Mesendoderm (in vitro differentiated cells): Measurements from ENCODE around the gene C21orf91. TPM values are rescaled to one million over a fixed set of nuclear protein-coding genes. Genes with fewer than 3 reads are reported as not detected.

Experiments used
- DNase-seq: peaks from one replicate; pipeline ENCODE4 v3.0.0; 2013
- H2AK5ac ChIP-seq: 2 replicates; pipeline ENCODE4 v1.6.1; 2013; ENCODE audit warnings: low read length, inconsistent platforms
- H2BK120ac ChIP-seq: 2 replicates; pipeline ENCODE4 v1.6.1; 2013; ENCODE audit warnings: low read depth, mild to moderate bottlenecking, low read length, moderate library complexity, mixed read lengths
- H2BK15ac ChIP-seq: replicated peaks from 2 replicates; pipeline ENCODE4 v1.6.1; 2013; ENCODE audit warnings: low read depth, mild to moderate bottlenecking, moderate library complexity
- H2BK5ac ChIP-seq: 2 replicates; pipeline ENCODE4 v1.6.1; 2013; ENCODE audit warnings: low read length, inconsistent platforms
- H3K18ac ChIP-seq: 2 replicates; pipeline ENCODE4 v1.6.1; 2013; ENCODE audit warnings: mild to moderate bottlenecking, low read length, mixed read lengths
- H3K23ac ChIP-seq: one replicate; pipeline ENCODE4 v1.6.1; 2013; ENCODE audit warnings: low read length
- H3K27ac ChIP-seq: 2 replicates; pipeline ENCODE4 v1.5.1; 2013; ENCODE audit warnings: low read depth, mild to moderate bottlenecking, inconsistent platforms, low read length, moderate library complexity
- H3K27me3 ChIP-seq: 2 replicates; pipeline ENCODE4 v1.6.1; 2013; ENCODE audit warnings: low read length, control low read depth, mild to moderate bottlenecking, inconsistent platforms; ENCODE audit not compliant: insufficient read depth, poor library complexity
- H3K36me3 ChIP-seq: 2 replicates; pipeline ENCODE4 v1.6.1; 2013; ENCODE audit warnings: low read length, inconsistent platforms; ENCODE audit not compliant: control insufficient read depth, insufficient read depth
- H3K4ac ChIP-seq: one replicate; pipeline ENCODE4 v1.6.1; 2013; ENCODE audit warnings: low read depth, mild to moderate bottlenecking, low read length, moderate library complexity
- H3K4me1 ChIP-seq: 2 replicates; pipeline ENCODE4 v1.6.1; 2013; ENCODE audit warnings: low read depth, low read length, inconsistent platforms; ENCODE audit not compliant: control insufficient read depth
- H3K4me2 ChIP-seq: 2 replicates; pipeline ENCODE4 v1.6.1; 2013; ENCODE audit warnings: low read length
- H3K4me3 ChIP-seq: 2 replicates; pipeline ENCODE4 v1.5.1; 2013; ENCODE audit warnings: mild to moderate bottlenecking, low read length
- H3K56ac ChIP-seq: one replicate; pipeline ENCODE4 v1.6.1; 2013; ENCODE audit warnings: low read length
- H3K79me1 ChIP-seq: 2 replicates; pipeline ENCODE4 v1.6.1; 2013; ENCODE audit warnings: low read length, inconsistent platforms
- H3K79me2 ChIP-seq: 2 replicates; pipeline ENCODE4 v1.6.1; 2013; ENCODE audit warnings: mild to moderate bottlenecking, low read length; ENCODE audit not compliant: control insufficient read depth, insufficient read depth
- H3K9ac ChIP-seq: 2 replicates; pipeline ENCODE4 v1.6.1; 2013; ENCODE audit warnings: low read length, inconsistent platforms
- H4K5ac ChIP-seq: one replicate; pipeline ENCODE4 v1.6.1; 2013; ENCODE audit warnings: low read length
- H4K8ac ChIP-seq: one replicate; pipeline ENCODE4 v1.6.1; 2013; ENCODE audit warnings: low read depth, mild to moderate bottlenecking, control low read depth, low read length, moderate library complexity
- WGBS: extraction: QIAGEN DNeasy Blood & Tissue Kit; methylation state at CpG from one replicate; pipeline ENCODE4 v1.1.7; 2013; ENCODE audit warnings: low lambda C conversion rate, missing lambda C conversion rate; ENCODE audit not compliant: insufficient coverage; ENCODE audit errors: extremely low coverage; 5-methylcytosine and 5-hydroxymethylcytosine counted together
- polyA plus RNA-seq, 2 experiments: library from polyadenylated mRNA; stranded (reverse); fragments of 200-250 nt; gene quantifications; one replicate each; pipeline ENCODE4 v1.2.3, GENCODE V29; 2013

Gene C21orf91
- 23.7 TPM for polyA plus RNA-seq (2013, experiment 1 of 2)
- polyA plus RNA-seq (2013, experiment 2 of 2) = 25.8 TPM

DNA sequence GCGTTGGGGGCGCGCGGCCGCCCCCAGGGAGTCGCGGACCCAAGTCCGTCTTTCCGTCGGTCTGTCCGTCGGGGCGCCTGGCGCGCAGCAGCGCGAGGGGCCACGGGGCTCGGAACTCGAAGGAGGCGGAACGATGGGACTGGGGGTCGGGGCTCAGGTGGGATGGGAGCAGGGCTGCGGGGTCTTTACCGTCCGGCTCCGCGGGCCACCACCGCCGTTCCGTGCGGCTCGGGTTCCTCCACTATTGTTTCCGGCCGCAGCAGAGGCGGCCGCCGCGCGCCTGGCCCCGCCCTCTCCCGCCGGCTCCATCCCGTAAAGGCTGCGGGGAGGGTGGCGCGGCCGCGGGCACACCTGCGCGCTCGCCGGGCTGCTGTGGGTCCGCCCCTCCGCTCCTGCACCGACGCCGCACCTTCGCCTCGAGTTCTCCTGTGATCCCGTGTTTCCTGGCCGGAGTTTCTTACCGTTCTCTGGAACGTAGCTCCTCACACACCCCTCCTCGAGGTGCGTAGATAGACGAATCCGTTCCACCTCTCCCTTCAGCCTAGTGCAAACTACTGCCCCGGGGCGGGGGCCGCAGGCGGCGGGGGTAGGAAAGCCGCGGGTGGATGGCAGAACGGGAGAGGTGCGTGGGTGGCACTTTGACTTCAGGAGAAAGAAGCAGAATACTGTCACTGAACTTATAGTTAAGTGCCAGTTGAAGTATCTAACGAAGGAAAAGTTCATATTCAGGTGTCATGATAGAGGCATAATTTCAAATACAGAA is at the start of gene C21orf91:
TSS of gene C21orf91 (minus strand) at position 243 of the 763 bp plus-strand sequence. CDS start 1,038 bp downstream, outside the sequence.
- H2AK5ac ChIP-seq = no peak within 1 kb of the TSS
- H3K79me1 ChIP-seq = no peaks in the 10 kb centered on the region
- peak within 1 kb of the TSS; percentile 95 for H3K56ac ChIP-seq
- peak within 1 kb of the TSS; percentile 89 for H3K9ac ChIP-seq
- no peaks in the 10 kb centered on the region for H3K36me3 ChIP-seq
- peak within 1 kb of the TSS; percentile 96 for H2BK5ac ChIP-seq
- H2BK120ac ChIP-seq = peak within 1 kb of the TSS; percentile 83
- no peaks in the 10 kb centered on the region for H3K27me3 ChIP-seq
- peak; percentile 84 for DNase-seq
- H3K4me2 ChIP-seq = peak within 1 kb of the TSS; percentile 58
- H3K4me1 ChIP-seq = peaks cover 3% of the 10 kb centered on the region
- H3K4ac ChIP-seq = peak within 1 kb of the TSS; percentile 90
- peak within 1 kb of the TSS; percentile 94 for H3K18ac ChIP-seq
- H3K23ac ChIP-seq = no peak within 1 kb of the TSS
- H3K4me3 ChIP-seq = peak within 1 kb of the TSS; percentile 64
- H4K5ac ChIP-seq = no peak within 1 kb of the TSS
- no peak within 1 kb of the TSS for H2BK15ac ChIP-seq
- no peak within 1 kb of the TSS for H4K8ac ChIP-seq
- H3K27ac ChIP-seq = peak within 1 kb of the TSS; percentile 80
- WGBS = no CpG with 5 or more reads among the region's 78 CpGs
- H3K79me2 ChIP-seq = peaks cover 4% of the 10 kb centered on the region

DNA sequence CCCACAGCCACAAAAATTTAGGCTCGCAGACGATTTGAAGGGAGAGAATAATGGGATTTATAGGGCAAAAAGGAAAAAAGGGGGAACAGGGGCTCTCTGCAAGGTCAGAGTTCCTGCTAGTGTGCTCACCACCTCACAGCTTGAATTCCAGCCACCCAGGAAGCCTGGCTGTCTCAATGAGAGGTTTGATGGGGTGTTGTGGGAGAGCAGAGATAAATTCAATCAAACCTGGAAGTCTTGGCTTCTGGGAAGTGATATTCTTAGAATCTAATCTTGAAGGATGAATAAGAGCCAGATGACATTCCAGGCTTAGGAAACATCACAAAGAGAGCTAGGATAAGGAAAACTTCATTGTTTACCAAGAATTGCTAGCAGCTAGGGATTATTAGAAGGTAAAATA is 47.4 kb upstream of the C21orf91 start:
- H3K4ac ChIP-seq = no peak overlapping the region
- H3K79me1 ChIP-seq = no peaks in the 10 kb centered on the region
- no peak overlapping the region for H3K4me3 ChIP-seq
- no peaks in the 10 kb centered on the region for H3K79me2 ChIP-seq
- no peak overlapping the region for H3K18ac ChIP-seq
- no peak overlapping the region for H3K4me2 ChIP-seq
- no peak overlapping the region for H4K5ac ChIP-seq
- no CpG with 5 or more reads among the region's 2 CpGs for WGBS
- no peak overlapping the region for H3K23ac ChIP-seq
- H4K8ac ChIP-seq = no peak overlapping the region
- no peaks in the 10 kb centered on the region for H3K4me1 ChIP-seq
- H2BK120ac ChIP-seq = no peak overlapping the region
- H3K36me3 ChIP-seq = no peaks in the 10 kb centered on the region
- H3K56ac ChIP-seq = no peak overlapping the region
- H3K9ac ChIP-seq = no peak overlapping the region
- H2BK15ac ChIP-seq = no peak overlapping the region
- no peak overlapping the region for H2AK5ac ChIP-seq
- no peak overlapping the region for H2BK5ac ChIP-seq
- H3K27me3 ChIP-seq = no peaks in the 10 kb centered on the region
- DNase-seq = peak; percentile 57
- H3K27ac ChIP-seq = no peak overlapping the region

DNA sequence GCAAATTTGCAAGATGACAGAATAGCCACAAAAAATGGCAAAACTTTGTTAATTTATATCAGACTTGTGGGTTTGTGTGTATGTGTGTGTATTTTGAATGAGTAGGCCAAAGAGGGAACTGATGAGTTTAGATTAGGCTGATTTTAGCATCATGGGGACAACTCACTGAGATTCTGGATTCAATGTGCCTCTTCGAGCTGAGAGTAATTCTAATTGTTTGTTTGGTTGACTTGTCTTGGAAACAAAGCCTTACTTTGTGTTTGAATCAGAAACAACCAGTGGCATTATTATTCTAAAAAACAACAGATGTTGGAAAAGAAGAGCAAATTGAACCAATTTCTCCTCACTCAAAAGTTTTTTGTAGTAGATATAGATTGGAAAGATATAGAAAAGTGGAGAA is 40.5 kb upstream of the C21orf91 start:
- no CpG with 5 or more reads among the region's 1 CpG for WGBS
- Histone ChIP-seq H3K79me1 (no peaks in the 10 kb centered on the region), H3K9ac (no peak overlapping the region), H3K56ac (no peak overlapping the region), H4K8ac (no peak overlapping the region), H3K18ac (no peak overlapping the region), H3K27ac (no peak overlapping the region), H3K36me3 (no peaks in the 10 kb centered on the region), H3K4ac (no peak overlapping the region), H2BK5ac (no peak overlapping the region), H3K23ac (no peak overlapping the region), H2BK120ac (no peak overlapping the region), H4K5ac (no peak overlapping the region), H2AK5ac (no peak overlapping the region), H3K4me1 (no peaks in the 10 kb centered on the region), H3K79me2 (no peaks in the 10 kb centered on the region), H3K4me2 (no peak overlapping the region), H2BK15ac (no peak overlapping the region), H3K4me3 (no peak overlapping the region), H3K27me3 (no peaks in the 10 kb centered on the region)
- DNase-seq = no peak

DNA sequence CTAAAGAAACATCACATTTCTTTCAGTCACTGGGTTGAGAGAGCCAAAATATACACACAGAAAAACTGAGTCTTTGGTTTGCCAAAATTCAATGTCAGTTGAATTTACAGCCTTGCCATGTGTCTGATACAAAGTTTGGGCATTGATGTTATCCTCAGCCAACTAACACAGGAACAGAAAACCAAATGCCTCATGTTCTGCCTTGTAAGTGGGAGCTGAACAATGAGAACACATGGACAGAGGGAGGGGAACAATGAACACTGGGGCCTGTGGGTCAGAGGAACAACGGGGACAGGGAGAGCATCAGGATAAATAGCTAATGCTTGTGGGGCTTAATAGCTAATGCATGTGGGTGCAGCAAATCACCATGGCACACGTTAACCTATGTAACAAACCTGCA is 39.6 kb upstream of the C21orf91 start:
- H3K18ac ChIP-seq = no peak overlapping the region
- H3K9ac ChIP-seq = no peak overlapping the region
- H3K27me3 ChIP-seq = no peaks in the 10 kb centered on the region
- H2BK5ac ChIP-seq = no peak overlapping the region
- no peak overlapping the region for H3K4me2 ChIP-seq
- H4K8ac ChIP-seq = no peak overlapping the region
- no peak overlapping the region for H3K27ac ChIP-seq
- DNase-seq = no peak
- no peaks in the 10 kb centered on the region for H3K79me1 ChIP-seq
- no peaks in the 10 kb centered on the region for H3K79me2 ChIP-seq
- H2BK120ac ChIP-seq = no peak overlapping the region
- no peaks in the 10 kb centered on the region for H3K4me1 ChIP-seq
- H3K4me3 ChIP-seq = no peak overlapping the region
- no peak overlapping the region for H4K5ac ChIP-seq
- no peak overlapping the region for H3K23ac ChIP-seq
- no CpG with 5 or more reads among the region's 2 CpGs for WGBS
- no peak overlapping the region for H2AK5ac ChIP-seq
- H2BK15ac ChIP-seq = no peak overlapping the region
- no peaks in the 10 kb centered on the region for H3K36me3 ChIP-seq
- H3K4ac ChIP-seq = no peak overlapping the region
- H3K56ac ChIP-seq = no peak overlapping the region

DNA sequence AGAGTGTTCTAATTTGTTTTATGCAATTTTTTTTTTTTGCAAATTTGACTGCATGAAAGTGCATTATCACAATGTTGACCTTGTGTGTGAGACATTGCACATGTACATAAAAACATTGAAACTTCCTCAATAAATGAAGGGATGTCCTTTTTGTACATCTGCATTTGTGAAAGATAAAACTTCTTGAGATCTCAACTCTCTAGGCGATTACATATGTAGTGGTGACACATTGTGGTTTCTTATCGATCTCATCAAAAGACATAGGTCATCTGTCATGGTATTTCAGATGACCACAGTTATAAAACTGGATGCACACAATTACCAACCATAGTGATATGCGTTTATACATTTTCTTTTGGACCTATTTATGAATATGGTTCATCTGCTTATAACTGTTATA is 35.6 kb upstream of the C21orf91 start:
- H3K4me1 ChIP-seq = no peaks in the 10 kb centered on the region
- H2BK5ac ChIP-seq = no peak overlapping the region
- H3K9ac ChIP-seq = no peak overlapping the region
- no peak overlapping the region for H3K27ac ChIP-seq
- no CpG with 5 or more reads among the region's 3 CpGs for WGBS
- H3K79me2 ChIP-seq = no peaks in the 10 kb centered on the region
- H2BK15ac ChIP-seq = no peak overlapping the region
- no peak overlapping the region for H3K23ac ChIP-seq
- no peaks in the 10 kb centered on the region for H3K79me1 ChIP-seq
- H2BK120ac ChIP-seq = no peak overlapping the region
- no peak overlapping the region for H2AK5ac ChIP-seq
- DNase-seq = no peak
- no peak overlapping the region for H3K4me3 ChIP-seq
- H4K5ac ChIP-seq = no peak overlapping the region
- no peak overlapping the region for H3K4ac ChIP-seq
- H4K8ac ChIP-seq = no peak overlapping the region
- no peaks in the 10 kb centered on the region for H3K36me3 ChIP-seq
- no peak overlapping the region for H3K56ac ChIP-seq
- H3K27me3 ChIP-seq = no peaks in the 10 kb centered on the region
- H3K18ac ChIP-seq = no peak overlapping the region
- no peak overlapping the region for H3K4me2 ChIP-seq
